KOPT-K1 (cell line): ENCODE results near the gene CLASRP.
"Not testable (repeated sequence)": the region's sequence is repeated elsewhere in the genome, so short reads cannot be mapped to it uniquely, and the experiment has no call there.

Experiments used
- H3K27ac ChIP-seq: fragments of 200-600 bp; sonication (generic); 2 replicates; pipeline ENCODE4 v1.5.1; 2016; ENCODE audit warnings: antibody characterized with exemption, mild to moderate bottlenecking, low read depth, low read length; ENCODE audit not compliant: poor library complexity, severe bottlenecking
- H3K36me3 ChIP-seq: fragments of 200-600 bp; sonication (generic); 2 replicates; pipeline ENCODE4 v1.5.1; 2017; ENCODE audit warnings: antibody characterized with exemption, mild to moderate bottlenecking, low read length, moderate library complexity; ENCODE audit not compliant: insufficient read depth
- H3K9me3 ChIP-seq: fragments of 200-600 bp; sonication (generic); 2 replicates; pipeline ENCODE4 v1.5.1; 2017; ENCODE audit warnings: antibody characterized with exemption, low read length, mild to moderate bottlenecking; ENCODE audit not compliant: insufficient read depth, poor library complexity, severe bottlenecking

CLASRP gene

GRCh38 chr19:45097450-45097775 lies 58.6 kb downstream of the CLASRP start:
- H3K27ac ChIP-seq = peak overlapping the region; percentile 39

GRCh38 chr19:45097776-45098520 lies 59.1 kb downstream of the CLASRP start:
- peak overlapping the region; percentile 39 for H3K27ac ChIP-seq
- H3K9me3 ChIP-seq = no peaks in the 10 kb centered on the region
- H3K36me3 ChIP-seq = peaks cover 30% of the 10 kb centered on the region; the same call in 1 of the 2 replicates

More at GRCh38 chr19:45097450-45097775, 58.6 kb downstream of the CLASRP start:
- peaks cover 30% of the 10 kb centered on the region; the same call in 1 of the 2 replicates for H3K36me3 ChIP-seq
- H3K9me3 ChIP-seq = no peaks in the 10 kb centered on the region

- Histone ChIP-seq H3K36me3 (peaks cover 30% of the 10 kb centered on the region; the same call in 1 of the 2 replicates), H3K9me3 (no peaks in the 10 kb centered on the region), H3K27ac (peak overlapping the region; percentile 39)
Measured at GRCh38 chr19:45098521-45099466, 59.9 kb downstream of the CLASRP start.

GRCh38 chr19:45099467-45100191 lies 60.8 kb downstream of the CLASRP start:
- peaks cover 30% of the 10 kb centered on the region; the same call in 1 of the 2 replicates for H3K36me3 ChIP-seq
- H3K9me3 ChIP-seq = no peaks in the 10 kb centered on the region
- peak overlapping the region; percentile 39 for H3K27ac ChIP-seq

- Histone ChIP-seq H3K36me3 (peaks cover 30% of the 10 kb centered on the region; the same call in 1 of the 2 replicates), H3K27ac (no peak overlapping the region), H3K9me3 (no peaks in the 10 kb centered on the region)
Measured at GRCh38 chr19:45100201-45100600, 61.4 kb downstream of the CLASRP start.

GRCh38 chr19:45100846-45101252 lies 62.0 kb downstream of the CLASRP start:
- Histone ChIP-seq H3K27ac (no peak overlapping the region), H3K36me3 (peaks cover 28% of the 10 kb centered on the region; the same call in 1 of the 2 replicates), H3K9me3 (no peaks in the 10 kb centered on the region)

GRCh38 chr19:45101806-45102205 lies 63.0 kb downstream of the CLASRP start:
- H3K36me3 ChIP-seq = peaks cover 19% of the 10 kb centered on the region; the same call in 1 of the 2 replicates
- H3K9me3 ChIP-seq = no peaks in the 10 kb centered on the region
- no peak overlapping the region for H3K27ac ChIP-seq

- H3K36me3 ChIP-seq = peaks cover 19% of the 10 kb centered on the region; the same call in 1 of the 2 replicates
- H3K27ac ChIP-seq = peak overlapping the region; percentile 43
- H3K9me3 ChIP-seq = no peaks in the 10 kb centered on the region
Measured at GRCh38 chr19:45102481-45102880, 63.6 kb downstream of the CLASRP start.

GRCh38 chr19:45103156-45103507 lies 64.3 kb downstream of the CLASRP start:
- Histone ChIP-seq H3K36me3 (peaks cover 19% of the 10 kb centered on the region; the same call in 1 of the 2 replicates), H3K9me3 (no peaks in the 10 kb centered on the region), H3K27ac (peak overlapping the region; percentile 43)

- Histone ChIP-seq H3K36me3 (peaks cover 19% of the 10 kb centered on the region; the same call in 1 of the 2 replicates), H3K9me3 (no peaks in the 10 kb centered on the region), H3K27ac (peak overlapping the region; percentile 43)
Measured at GRCh38 chr19:45103508-45104319, 64.9 kb downstream of the CLASRP start.

- Histone ChIP-seq H3K36me3 (peaks cover 13% of the 10 kb centered on the region; the same call in 1 of the 2 replicates), H3K9me3 (no peaks in the 10 kb centered on the region), H3K27ac (peak overlapping the region; percentile 43)
Measured at GRCh38 chr19:45104658-45105349, 66.0 kb downstream of the CLASRP start.

GRCh38 chr19:45106363-45106762 lies 67.5 kb downstream of the CLASRP start:
- H3K36me3 ChIP-seq, H3K27ac ChIP-seq, H3K9me3 ChIP-seq: not testable (repeated sequence)

- H3K27ac ChIP-seq = no peak overlapping the region
- H3K9me3 ChIP-seq = no peaks in the 10 kb centered on the region
Measured at GRCh38 chr19:45107621-45108150, 68.8 kb downstream of the CLASRP start.

More at GRCh38 chr19:45107621-45108150, 68.8 kb downstream of the CLASRP start:
- H3K36me3 ChIP-seq = peaks cover 8% of the 10 kb centered on the region; the same call in 1 of the 2 replicates
